CD4-positive, alpha-beta T cell treated with Interleukin-4 for 1 hour (primary cell): Measurements from ENCODE around the gene C1QC.

Experiments
- DNase-seq, 2 donors: peaks; one replicate each; pipeline ENCODE4 v3.0.0-alpha.2; 2020 to 2022

C1QC gene

DNA sequence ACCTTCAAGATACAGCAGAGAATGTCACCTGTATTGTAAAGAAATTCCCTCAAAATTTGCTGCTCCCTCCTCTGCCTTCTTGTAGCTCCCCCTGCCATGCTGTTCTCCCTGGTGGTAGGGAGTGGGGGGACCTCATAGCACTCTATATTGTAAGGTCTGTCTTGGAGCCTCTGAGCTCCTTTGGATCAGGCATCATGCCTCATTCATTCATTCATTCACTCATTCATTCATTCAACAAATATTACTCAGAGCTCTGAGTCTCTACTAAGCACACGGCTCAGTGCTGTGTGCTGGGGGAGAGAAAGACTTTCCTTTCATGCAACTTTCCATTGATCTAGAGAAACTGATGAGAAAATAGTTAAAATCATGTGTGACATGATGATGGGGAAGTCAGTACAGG, 40.1 kb downstream of the C1QC start:
- DNase-seq, result no peak

DNA sequence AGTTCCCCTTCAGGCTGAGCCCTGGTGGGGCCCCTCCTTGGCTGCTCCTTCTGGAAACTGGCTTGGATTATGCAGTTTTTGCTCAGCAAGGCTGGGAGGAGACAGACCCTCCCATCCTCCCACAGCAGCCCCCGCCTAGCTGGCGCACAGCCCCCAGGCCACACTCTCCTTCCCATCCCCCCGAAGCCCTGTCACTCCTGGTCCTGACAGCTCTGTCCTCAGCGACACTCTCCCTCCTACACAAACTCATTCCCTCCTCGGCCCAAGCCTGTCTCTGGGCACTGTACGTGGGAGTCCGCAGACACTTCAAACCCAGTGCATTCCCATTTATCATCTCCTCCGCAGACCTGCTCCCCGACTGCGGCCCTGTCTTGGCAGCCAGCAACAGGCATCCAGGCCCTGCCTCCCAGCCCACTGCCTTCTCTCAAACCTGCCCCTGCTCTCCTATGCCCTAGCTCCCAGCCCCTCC, 42.2 kb downstream of the C1QC start:
- DNase-seq, result no peak

DNA sequence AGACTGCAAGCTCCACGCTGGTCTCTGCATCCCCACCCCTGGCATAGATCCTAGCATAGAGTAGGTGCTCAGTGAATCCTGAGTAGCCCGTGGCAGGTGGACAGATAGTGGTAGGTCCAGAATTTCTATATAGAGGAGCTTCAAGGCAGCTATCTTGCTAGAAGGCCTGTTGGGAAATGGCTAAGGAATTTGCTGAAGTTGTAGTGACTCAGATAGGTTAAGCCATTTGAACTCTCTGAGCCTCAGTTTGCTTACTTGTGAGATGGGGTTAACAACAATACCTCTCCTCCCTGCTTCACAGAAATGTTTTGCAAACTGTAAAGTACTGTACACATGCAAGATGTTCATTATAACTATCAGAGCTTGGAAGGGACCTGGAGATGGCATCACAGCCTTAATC, 43.8 kb downstream of the C1QC start:
- no peak for DNase-seq

DNA sequence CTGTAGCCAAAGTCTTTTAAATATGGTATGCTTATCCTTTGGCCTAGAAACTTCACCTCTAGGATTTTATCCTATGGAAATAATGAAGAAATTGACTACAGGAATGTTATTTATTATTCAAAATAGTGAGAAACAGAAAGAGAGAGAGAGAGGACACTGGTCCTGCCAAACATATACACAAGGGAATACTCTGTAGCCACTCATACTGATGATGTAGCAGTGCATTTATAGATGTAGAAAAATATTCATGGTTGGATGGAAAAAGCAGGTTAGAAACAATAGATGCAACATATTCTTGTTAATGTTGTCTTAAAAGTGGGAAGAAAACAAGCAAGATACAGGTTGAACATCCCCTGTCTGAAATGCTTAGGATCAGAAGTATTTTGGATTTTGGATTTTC, 45.0 kb downstream of the C1QC start:
- no peak for DNase-seq

DNA sequence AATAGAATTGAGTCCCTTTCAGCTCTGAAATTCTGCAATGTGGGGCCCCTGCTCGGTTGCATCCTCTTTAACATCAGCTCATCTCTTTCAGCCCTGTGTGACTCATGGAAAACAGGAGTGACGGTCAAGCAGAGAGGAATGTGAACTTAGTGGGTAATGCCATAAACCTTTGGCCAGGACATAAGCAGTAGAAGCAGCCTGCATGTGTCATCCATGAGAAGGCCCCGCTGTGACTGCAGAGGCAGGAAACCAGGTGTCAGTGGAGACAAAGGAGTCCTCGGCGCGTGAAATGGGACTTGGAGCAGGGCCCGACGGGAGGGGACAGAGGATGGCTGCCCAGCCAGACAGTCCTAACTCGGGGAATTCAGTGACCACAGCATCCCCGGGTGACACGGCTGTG, 46.1 kb downstream of the C1QC start:
- DNase-seq, result no peak

DNA sequence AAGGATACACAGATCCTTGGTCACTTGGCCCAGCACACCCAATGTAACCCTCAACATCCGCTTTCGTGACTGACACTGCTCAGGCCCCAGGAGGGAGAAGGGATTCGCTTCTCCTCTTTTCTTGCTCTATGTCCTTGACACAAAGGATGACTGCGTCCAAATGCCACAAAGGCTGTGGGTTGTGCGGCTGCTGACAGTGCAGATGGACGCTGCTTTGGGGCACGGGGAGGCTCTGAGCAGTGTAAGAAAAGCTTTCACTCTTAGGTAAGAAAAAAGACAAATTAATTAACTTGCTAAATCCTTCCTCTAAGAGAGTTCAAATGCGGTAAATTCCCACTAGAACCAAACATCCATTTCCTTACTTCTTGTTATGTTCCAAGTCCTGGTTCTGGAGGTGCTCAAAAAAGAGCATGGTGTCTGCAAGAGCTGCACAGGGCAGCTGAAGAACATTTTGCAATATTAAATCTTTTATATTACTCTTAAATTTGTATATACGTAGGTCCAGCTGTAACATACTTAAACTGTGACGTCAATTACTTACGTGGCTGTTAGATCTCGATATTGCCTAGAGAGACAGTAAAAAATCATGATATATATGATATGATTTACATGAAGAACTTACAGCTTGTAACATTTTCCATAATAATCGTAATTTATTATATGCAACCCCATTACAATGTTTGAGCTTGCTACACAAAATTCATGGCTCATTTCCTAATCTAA, 47.8 kb downstream of the C1QC start:
- DNase-seq, result no peak

DNA sequence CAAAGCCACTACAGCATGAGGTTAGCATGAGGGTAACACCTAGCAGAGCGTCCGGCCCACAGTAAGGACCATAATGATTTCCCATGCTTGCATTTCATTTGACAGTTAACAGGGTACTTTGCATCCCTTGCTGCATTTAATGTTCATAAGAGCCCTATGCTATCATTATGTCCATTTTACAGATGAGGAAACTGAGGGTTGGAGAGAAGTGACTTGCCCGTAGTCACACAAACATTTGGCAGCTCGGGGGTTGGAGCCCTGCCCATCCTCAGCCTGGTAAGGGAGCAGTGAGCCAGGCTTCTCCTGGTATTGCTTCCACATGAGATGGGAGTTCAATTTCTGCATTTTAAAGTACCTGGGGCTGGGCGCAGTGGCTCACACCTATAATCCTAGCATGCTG, 50.7 kb downstream of the C1QC start:
- DNase-seq, result no peak

DNA sequence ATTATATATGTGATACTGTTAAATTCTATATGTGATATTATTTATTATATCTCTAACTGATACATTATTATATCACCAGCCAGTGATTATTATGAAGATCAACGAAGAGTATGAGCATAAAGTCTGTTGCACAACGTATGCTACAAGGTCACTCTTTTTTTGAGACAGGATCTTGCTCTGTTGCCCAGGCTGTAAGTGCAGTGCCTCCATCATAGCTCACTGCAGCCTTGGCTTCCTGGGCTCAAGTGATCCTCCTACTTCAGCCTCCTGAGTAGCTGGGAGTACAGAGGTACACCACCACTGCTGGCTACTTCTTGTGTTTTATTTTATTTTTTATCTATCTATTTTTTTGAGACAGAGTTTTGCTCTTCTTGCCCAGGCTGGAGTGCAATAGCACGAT, 53.2 kb downstream of the C1QC start:
- DNase-seq, result no peak
